Neuronal stem cell (in vitro differentiated cells): ENCODE results near the gene GNA14.
"Not testable (repeated sequence)": the region's sequence is repeated elsewhere in the genome, so short reads cannot be mapped to it uniquely, and the experiment has no call there.

Experiments used
- DNase-seq: peaks from one replicate; pipeline ENCODE4 v3.0.0-alpha.2; 2013; ENCODE audit warnings: low spot score
- H2AFZ ChIP-seq: one replicate; pipeline ENCODE4 v1.6.1; 2013; ENCODE audit warnings: mild to moderate bottlenecking, low read length, inconsistent platforms
- H2AK5ac ChIP-seq: 2 replicates; pipeline ENCODE4 v1.6.1; 2013; ENCODE audit warnings: low read depth, mild to moderate bottlenecking, inconsistent platforms, low read length, moderate library complexity, mixed read lengths
- H2BK120ac ChIP-seq: 2 replicates; pipeline ENCODE4 v1.6.1; 2013; ENCODE audit warnings: low read depth, mild to moderate bottlenecking, inconsistent platforms, low read length, moderate library complexity, mixed read lengths
- H2BK12ac ChIP-seq: one replicate; pipeline ENCODE4 v1.6.1; 2013; ENCODE audit warnings: low read length, inconsistent platforms
- H2BK15ac ChIP-seq: 2 replicates; pipeline ENCODE4 v1.6.1; 2013; ENCODE audit warnings: mild to moderate bottlenecking, low read length, inconsistent platforms, mixed read lengths
- H2BK5ac ChIP-seq: one replicate; pipeline ENCODE4 v1.6.1; 2013; ENCODE audit warnings: inconsistent platforms, mild to moderate bottlenecking, low read length, moderate library complexity
- H3K14ac ChIP-seq: one replicate; pipeline ENCODE4 v1.6.1; 2013; ENCODE audit warnings: low read length, inconsistent platforms
- H3K18ac ChIP-seq: 2 replicates; pipeline ENCODE4 v1.6.1; 2013; ENCODE audit warnings: low read length, inconsistent platforms
- H3K23ac ChIP-seq: 2 replicates; pipeline ENCODE4 v1.6.1; 2013; ENCODE audit warnings: low read depth, mild to moderate bottlenecking, mixed read lengths, low read length, inconsistent platforms; ENCODE audit not compliant: poor library complexity
- H3K27ac ChIP-seq: replicated peaks from 3 replicates; pipeline ENCODE4 v1.5.1; 2013; ENCODE audit warnings: low read length, inconsistent platforms
- H3K27me3 ChIP-seq, 3 experiments: 2 replicates each; pipeline ENCODE4 v1.6.1; 2013; ENCODE audit warnings: low read length in 3 of 3, mild to moderate bottlenecking in 2 of 3, inconsistent platforms in 1 of 3, low read depth in 1 of 3, mixed read lengths in 1 of 3, moderate library complexity in 1 of 3; ENCODE audit not compliant: control insufficient read depth in 3 of 3, insufficient read depth in 3 of 3
- H3K36me3 ChIP-seq, 2 donors: replicated peaks in 1 of 2; 2 replicates each; pipeline ENCODE4 v1.6.1; 2013; ENCODE audit warnings: low read length in 2 of 2; ENCODE audit not compliant: control insufficient read depth in 2 of 2, insufficient read depth in 2 of 2
- H3K4ac ChIP-seq: 2 replicates; pipeline ENCODE4 v1.6.1; 2013; ENCODE audit warnings: inconsistent platforms, mild to moderate bottlenecking, low read length, moderate library complexity
- H3K4me1 ChIP-seq, 2 donors: 1 replicate in 1 of 2; 2 replicates in 1 of 2; pipeline ENCODE4 v1.6.1; 2013; ENCODE audit warnings: low read length in 2 of 2, low read depth in 1 of 2; ENCODE audit not compliant: control insufficient read depth in 2 of 2, insufficient read depth in 1 of 2
- H3K4me2 ChIP-seq: one replicate; pipeline ENCODE4 v1.6.1; 2013; ENCODE audit warnings: mild to moderate bottlenecking, low read length, inconsistent platforms; ENCODE audit not compliant: insufficient read depth, poor library complexity, severe bottlenecking
- H3K4me3 ChIP-seq, 2 donors: 2 replicates each; pipeline ENCODE4 v1.5.1; 2013; ENCODE audit warnings: low read length in 2 of 2, mild to moderate bottlenecking in 2 of 2, inconsistent platforms in 1 of 2, moderate library complexity in 1 of 2
- H3K79me1 ChIP-seq: one replicate; pipeline ENCODE4 v1.6.1; 2013; ENCODE audit warnings: low read depth, mild to moderate bottlenecking, inconsistent platforms, low read length, moderate library complexity
- H3K9ac ChIP-seq: one replicate; pipeline ENCODE4 v1.6.1; 2013; ENCODE audit warnings: mild to moderate bottlenecking, low read depth, low read length, inconsistent platforms; ENCODE audit not compliant: poor library complexity
- H3K9me3 ChIP-seq, 2 donors: replicated peaks in 1 of 2; 2 replicates each; pipeline versions ENCODE3 to v1.6.1; 2013; ENCODE audit warnings: low read length in 2 of 2, mild to moderate bottlenecking in 2 of 2, inconsistent platforms in 1 of 2, low read depth in 1 of 2, mixed read lengths in 1 of 2, moderate library complexity in 1 of 2; ENCODE audit not compliant: control insufficient read depth in 2 of 2, insufficient read depth in 1 of 2
- H4K8ac ChIP-seq: one replicate; pipeline ENCODE4 v1.6.1; 2013; ENCODE audit warnings: low read depth, mild to moderate bottlenecking, inconsistent platforms, low read length, moderate library complexity
- H4K91ac ChIP-seq: one replicate; pipeline ENCODE4 v1.6.1; 2013; ENCODE audit warnings: low read length, low read depth, mild to moderate bottlenecking, inconsistent platforms; ENCODE audit not compliant: poor library complexity
- WGBS, 2 donors: extraction: QIAGEN DNeasy Blood & Tissue Kit; methylation state at CpG; one replicate each; pipeline ENCODE4 v1.1.7; 2013; ENCODE audit warnings: missing lambda C conversion rate in 2 of 2, mixed read lengths in 1 of 2; ENCODE audit not compliant: insufficient read length in 2 of 2, insufficient replicate concordance in 1 of 2; ENCODE audit errors: extremely low coverage in 2 of 2; 5-methylcytosine and 5-hydroxymethylcytosine counted together

Gene GNA14

DNA sequence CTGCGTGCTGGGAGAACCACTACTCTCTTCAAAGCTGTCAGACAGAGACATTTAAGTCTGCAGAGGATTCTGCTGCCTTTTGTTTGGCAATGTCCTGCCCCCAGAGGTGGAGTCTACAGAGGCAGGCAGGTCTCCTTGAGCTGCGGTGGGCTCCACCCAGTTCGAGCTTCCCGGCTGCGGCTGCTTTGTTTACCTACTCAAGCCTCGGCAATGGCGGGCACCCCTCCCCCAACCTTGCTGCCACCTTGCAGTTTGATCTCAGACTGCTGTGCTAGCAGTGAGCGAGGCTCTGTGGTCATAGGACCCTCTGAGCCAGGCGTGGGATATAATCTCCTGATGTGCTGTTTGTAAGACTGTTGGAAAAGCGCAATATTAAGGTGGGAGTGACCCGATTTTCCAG is 39.6 kb upstream of the GNA14 start:
- H2BK15ac ChIP-seq, H2BK12ac ChIP-seq, DNase-seq, H2AK5ac ChIP-seq, H4K8ac ChIP-seq, H3K23ac ChIP-seq, H3K4me2 ChIP-seq, H3K4me3 ChIP-seq, H3K79me1 ChIP-seq, H4K91ac ChIP-seq, H3K9me3 ChIP-seq, H3K14ac ChIP-seq, H2AFZ ChIP-seq, H3K4me1 ChIP-seq, H3K36me3 ChIP-seq, H2BK120ac ChIP-seq, H3K9ac ChIP-seq, H3K27me3 ChIP-seq, H3K18ac ChIP-seq, H3K27ac ChIP-seq, H3K4ac ChIP-seq, H2BK5ac ChIP-seq: not testable (repeated sequence)
- no CpG with 5 or more reads among the region's 11 CpGs for WGBS, 2 donors

DNA sequence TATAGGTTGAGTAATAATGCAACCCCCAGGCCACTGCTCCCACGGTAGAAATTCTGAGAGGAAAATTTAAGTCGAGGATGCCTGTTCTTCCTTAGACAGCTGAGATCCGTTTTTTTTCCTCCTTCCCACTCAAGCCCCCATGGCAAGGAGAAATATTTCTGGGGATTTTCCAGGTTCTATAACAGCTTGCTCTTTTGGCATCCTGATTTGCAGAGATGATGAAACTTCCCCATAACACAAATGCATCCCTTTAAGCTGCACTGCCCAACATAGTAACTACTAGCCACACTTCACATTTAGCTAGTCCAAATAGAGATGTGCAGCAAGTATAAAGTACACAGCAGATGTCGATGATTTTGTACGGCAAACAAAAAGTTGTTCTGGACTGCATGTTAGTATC is 32.5 kb upstream of the GNA14 start:
- Histone ChIP-seq H2BK5ac (no peak overlapping the region), H2AFZ (no peak overlapping the region), H3K27me3 (no peaks in the 10 kb centered on the region), H4K91ac (no peak overlapping the region), H3K79me1 (no peaks in the 10 kb centered on the region), H3K4me2 (no peak overlapping the region), H2AK5ac (no peak overlapping the region), H3K4me3 (no peak overlapping the region), H3K14ac (no peak overlapping the region), H2BK120ac (no peak overlapping the region), H3K4ac (no peak overlapping the region), H3K18ac (no peak overlapping the region), H3K9me3 (no peaks in the 10 kb centered on the region), H3K23ac (no peak overlapping the region), H2BK15ac (no peak overlapping the region), H3K4me1 (no peaks in the 10 kb centered on the region), H2BK12ac (no peak overlapping the region), H3K27ac (no peak overlapping the region), H4K8ac (no peak overlapping the region), H3K36me3 (no peaks in the 10 kb centered on the region), H3K9ac (no peak overlapping the region)
- DNase-seq = no peak
- no CpG with 5 or more reads among the region's 5 CpGs for WGBS, 2 donors

DNA sequence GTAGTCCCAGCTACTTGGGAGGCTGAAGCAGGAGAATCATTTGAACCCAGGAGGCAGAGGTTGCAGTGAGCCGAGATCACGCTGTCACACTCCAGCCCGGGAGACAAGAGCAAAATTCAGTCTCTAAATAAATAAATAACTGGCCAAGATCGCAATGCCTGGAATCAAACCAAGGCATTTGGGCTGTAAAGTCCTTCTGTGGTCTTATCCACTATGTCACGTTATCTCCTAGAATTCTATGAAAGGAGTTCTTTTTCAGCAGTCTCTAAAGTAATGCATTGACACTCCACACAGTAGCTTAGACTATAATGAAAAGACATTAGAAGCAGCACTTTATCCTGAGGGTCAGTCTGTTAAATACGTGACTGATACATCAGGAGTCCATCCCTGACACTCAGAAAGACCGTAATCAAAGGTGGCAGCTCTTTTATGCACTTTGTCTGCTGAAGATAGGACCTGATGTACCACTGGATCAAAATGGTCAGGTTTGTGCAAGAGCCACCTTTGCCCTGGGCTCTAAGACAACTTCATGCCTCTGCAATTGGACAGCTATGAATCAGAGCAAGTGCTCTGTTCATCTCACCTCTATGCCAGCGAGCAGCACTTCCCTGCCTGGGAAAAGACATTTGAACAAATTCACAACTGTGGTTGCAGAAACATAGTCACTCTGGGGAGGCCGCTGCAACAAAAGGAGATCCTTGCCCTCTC is 31.7 kb upstream of the GNA14 start:
- no peaks in the 10 kb centered on the region for H3K79me1 ChIP-seq
- no CpG with 5 or more reads among the region's 9 CpGs for WGBS, 2 donors
- no peak overlapping the region for H2BK5ac ChIP-seq
- no peak overlapping the region for H3K14ac ChIP-seq
- H3K4ac ChIP-seq = no peak overlapping the region
- DNase-seq = no peak
- H2AK5ac ChIP-seq = no peak overlapping the region
- H3K36me3 ChIP-seq = no peaks in the 10 kb centered on the region
- no peak overlapping the region for H4K91ac ChIP-seq
- H2AFZ ChIP-seq = no peak overlapping the region
- H2BK12ac ChIP-seq = no peak overlapping the region
- no peaks in the 10 kb centered on the region for H3K9me3 ChIP-seq
- no peaks in the 10 kb centered on the region for H3K4me1 ChIP-seq
- H3K9ac ChIP-seq = no peak overlapping the region
- H4K8ac ChIP-seq = no peak overlapping the region
- no peak overlapping the region for H3K4me3 ChIP-seq
- H3K23ac ChIP-seq = no peak overlapping the region
- no peak overlapping the region for H3K18ac ChIP-seq
- H3K4me2 ChIP-seq = no peak overlapping the region
- no peak overlapping the region for H2BK15ac ChIP-seq
- H3K27ac ChIP-seq = no peak overlapping the region
- no peak overlapping the region for H2BK120ac ChIP-seq
- H3K27me3 ChIP-seq = no peaks in the 10 kb centered on the region

DNA sequence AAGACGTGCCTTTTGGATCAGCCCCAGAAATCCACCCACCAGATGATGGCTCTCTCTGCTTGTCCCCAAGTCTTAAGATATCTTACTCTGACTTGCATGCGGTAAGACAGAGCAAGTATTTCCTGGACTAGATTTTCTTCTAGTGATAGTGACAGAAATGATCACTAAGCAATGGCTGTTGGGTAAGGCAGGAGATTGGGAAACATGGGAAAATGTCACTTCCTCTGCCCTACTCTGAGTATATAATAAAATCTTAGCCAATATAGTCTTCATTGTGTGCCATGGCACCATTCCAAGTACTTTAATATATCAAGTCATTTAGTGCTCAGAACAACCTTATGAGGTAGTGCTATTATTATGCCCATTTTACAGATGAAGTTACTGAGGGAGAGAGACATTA is 31.0 kb upstream of the GNA14 start:
- no peak overlapping the region for H2BK15ac ChIP-seq
- no peak overlapping the region for H2BK5ac ChIP-seq
- no peak overlapping the region for H2AK5ac ChIP-seq
- H2AFZ ChIP-seq = no peak overlapping the region
- H4K8ac ChIP-seq = no peak overlapping the region
- H3K14ac ChIP-seq = no peak overlapping the region
- no CpG with 5 or more reads among the region's 2 CpGs for WGBS, 2 donors
- H3K4me2 ChIP-seq = no peak overlapping the region
- no peaks in the 10 kb centered on the region for H3K79me1 ChIP-seq
- H2BK12ac ChIP-seq = no peak overlapping the region
- no peak overlapping the region for H4K91ac ChIP-seq
- no peak overlapping the region for H3K4ac ChIP-seq
- no peak overlapping the region for H3K4me3 ChIP-seq
- H3K9ac ChIP-seq = no peak overlapping the region
- no peak overlapping the region for H2BK120ac ChIP-seq
- H3K27me3 ChIP-seq = no peaks in the 10 kb centered on the region
- no peak overlapping the region for H3K27ac ChIP-seq
- no peaks in the 10 kb centered on the region for H3K9me3 ChIP-seq
- H3K36me3 ChIP-seq = no peaks in the 10 kb centered on the region
- no peak overlapping the region for H3K18ac ChIP-seq
- H3K23ac ChIP-seq = no peak overlapping the region
- H3K4me1 ChIP-seq = no peaks in the 10 kb centered on the region
- DNase-seq = no peak
